Colonic mucosa (tissue), 4 donors: Measurements from ENCODE around the gene SLC4A1. TPM values are rescaled to one million over a fixed set of nuclear protein-coding genes. Genes with fewer than 3 reads are reported as not detected.

ENCODE experiments used
- DNase-seq: peaks from one replicate; pipeline ENCODE4 v3.0.0-alpha.2; 2020
- H3K27ac ChIP-seq: fragments of 200-600 bp; one replicate; pipeline ENCODE4 v1.8.0; 2021
- H3K27me3 ChIP-seq: fragments of 200-600 bp; one replicate; pipeline ENCODE4 v1.8.0; 2021
- H3K36me3 ChIP-seq: fragments of 200-600 bp; one replicate; pipeline ENCODE4 v1.8.0; 2021
- H3K4me1 ChIP-seq: fragments of 200-600 bp; one replicate; pipeline ENCODE4 v1.8.0; 2021; ENCODE audit warnings: mild to moderate bottlenecking
- H3K4me3 ChIP-seq: fragments of 200-600 bp; one replicate; pipeline ENCODE4 v1.8.0; 2021
- H3K9ac ChIP-seq, 2 donors: one replicate each; pipeline ENCODE4 v1.7.0; 2013; ENCODE audit warnings: control low read depth in 2 of 2, low read depth in 2 of 2, low read length in 2 of 2
- H3K9me3 ChIP-seq: fragments of 200-600 bp; one replicate; pipeline ENCODE4 v1.8.0; 2021
- CTCF ChIP-seq: fragments of 200-600 bp; IDR thresholded peaks from one replicate; pipeline ENCODE4 v1.8.0; 2022; ENCODE audit warnings: antibody characterized with exemption, mild to moderate bottlenecking
- intact Hi-C: fragments of 100-400 bp; cut with DNase I; formaldehyde crosslinking; loops from one replicate; pipeline ENCODE4 v1.14.1; 2022
- total RNA-seq, 2 donors: library from RNA; stranded (reverse); fragmentation: NEBNext Ultra II Directional in 1 of 2; extraction: Animal tissue kit (Norgen Biotek cat#: 25700) in 1 of 2; gene quantifications; one replicate each; pipeline ENCODE4 v1.2.1, GENCODE V29; 2021
- donor health status: healthy.
- donor health status: DM: no; HTN: no; CAD: no.
- donor health status: DM: no; HTN: no; CAD: no.

The SLC4A1 gene
- total RNA-seq, 2 donors from 2014 or later: 0.27 TPM; not detected in 1

- Histone ChIP-seq H3K27ac (no peak overlapping the region), H3K4me3 (no peak overlapping the region), H3K9me3 (no peaks in the 10 kb centered on the region), H3K36me3 (no peaks in the 10 kb centered on the region), H3K27me3 (no peaks in the 10 kb centered on the region), H3K9ac (no peak overlapping the region), H3K4me1 (no peaks in the 10 kb centered on the region)
- intact Hi-C loops: no loop called here
- TF ChIP-seq CTCF: no peak
- peak; percentile 73 for DNase-seq
These were observed 44.3 kb downstream of the SLC4A1 start for GRCh38 chr17:44223541-44224071.

- intact Hi-C loops: no loop called here
- Histone ChIP-seq H3K9ac (peak overlapping the region; percentile 76 to 96), H3K9me3 (no peaks in the 10 kb centered on the region), H3K27ac (peak overlapping the region; percentile 99), H3K4me3 (peak overlapping the region; percentile 89), H3K27me3 (no peaks in the 10 kb centered on the region), H3K4me1 (no peaks in the 10 kb centered on the region), H3K36me3 (no peaks in the 10 kb centered on the region)
- TF ChIP-seq CTCF: no peak
- DNase-seq: peak; percentile 91
These were observed 45.6 kb downstream of the SLC4A1 start for GRCh38 chr17:44222112-44222869.

- no peaks in the 10 kb centered on the region for H3K36me3 ChIP-seq
- H3K9me3 ChIP-seq: no peaks in the 10 kb centered on the region
- peak overlapping the region; percentile 99 for H3K27ac ChIP-seq
- H3K27me3 ChIP-seq: no peaks in the 10 kb centered on the region
- TF ChIP-seq CTCF: no peak
- peak overlapping the region; percentile 89 for H3K4me3 ChIP-seq
- H3K9ac ChIP-seq: peak overlapping the region; percentile 76 to 96
- no peak for DNase-seq
- H3K4me1 ChIP-seq: no peaks in the 10 kb centered on the region
- intact Hi-C loops: no loop called here
These were observed 46.1 kb downstream of the SLC4A1 start for GRCh38 chr17:44221862-44222111.

- H3K9ac ChIP-seq: peak overlapping the region; percentile 76 to 96
- intact Hi-C loops: no loop called here
- peaks cover under 1% of the 10 kb centered on the region for H3K36me3 ChIP-seq
- no peaks in the 10 kb centered on the region for H3K4me1 ChIP-seq
- H3K4me3 ChIP-seq: peak overlapping the region; percentile 89
- no peaks in the 10 kb centered on the region for H3K27me3 ChIP-seq
- no peak for TF ChIP-seq CTCF
- peak overlapping the region; percentile 99 for H3K27ac ChIP-seq
- peak; percentile 78 for DNase-seq
- no peaks in the 10 kb centered on the region for H3K9me3 ChIP-seq
These were observed 46.7 kb downstream of the SLC4A1 start for GRCh38 chr17:44221084-44221861.

GRCh38 chr17:44220213-44221083 is 47.5 kb downstream of the SLC4A1 start:
- no peak for TF ChIP-seq CTCF
- Histone ChIP-seq H3K4me1 (no peaks in the 10 kb centered on the region), H3K4me3 (peak overlapping the region; percentile 89), H3K27ac (peak overlapping the region; percentile 99), H3K27me3 (no peaks in the 10 kb centered on the region), H3K9ac (peak overlapping the region; percentile 95 to 96), H3K36me3 (peaks cover 9% of the 10 kb centered on the region), H3K9me3 (no peaks in the 10 kb centered on the region)
- DNase-seq: peak; percentile 54
- intact Hi-C loops: no loop called here
